ENCODE data around the gene CACNB4.
"Not testable (repeated sequence)": the region's sequence is repeated elsewhere in the genome, so short reads cannot be mapped to it uniquely, and the experiment has no call there.

The CACNB4 gene

DNA sequence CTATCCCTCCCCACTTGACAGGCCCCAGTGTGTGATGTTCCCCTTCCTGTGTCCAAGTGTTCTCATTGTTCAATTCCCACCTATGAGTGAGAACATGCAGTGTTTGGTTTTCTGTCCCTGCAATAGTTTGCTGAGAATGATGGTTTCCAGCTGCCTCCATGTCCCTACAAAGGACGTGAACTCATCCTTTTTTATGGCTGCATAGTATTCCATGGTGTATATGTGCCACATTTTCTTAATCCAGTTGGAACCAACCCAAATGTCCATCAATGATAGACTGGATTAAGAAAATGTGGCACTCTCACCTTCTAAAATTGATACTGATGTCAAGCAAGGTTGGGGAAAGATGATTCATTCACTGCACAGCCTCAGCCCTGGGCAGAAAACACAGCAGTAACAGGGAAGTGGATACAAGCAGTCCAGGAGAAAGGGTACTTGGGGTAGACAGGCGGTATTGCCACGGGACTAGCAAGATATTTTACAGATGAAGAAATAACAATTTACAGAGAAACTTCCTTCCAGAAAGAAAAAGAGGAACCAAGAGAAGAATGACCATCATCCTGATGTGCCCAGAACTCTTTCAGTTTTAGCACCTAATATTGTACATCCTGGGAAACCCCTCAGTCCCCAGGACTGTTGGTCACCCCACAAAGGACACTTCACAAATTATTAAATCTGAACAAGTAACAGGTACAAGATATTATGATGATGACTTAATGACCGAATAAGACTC lies 68.1 kb downstream of the CACNB4 start:
- H3K9me3 Mint-ChIP-seq; H3K4me3 Mint-ChIP-seq; H3K27me3 Mint-ChIP-seq; H3K4me1 Mint-ChIP-seq (ENCODE audit: low read depth); H3K36me3 Mint-ChIP-seq (ENCODE audit: low read depth); DNase-seq; H3K27ac Mint-ChIP-seq: not testable (repeated sequence)

- Mint-ChIP-seq H3K27me3 (peaks cover 2% of the 10 kb centered on the region), H3K9me3 (no peaks in the 10 kb centered on the region)
Observed at GRCh38 chr2:152028182-152028862, 70.5 kb downstream of the CACNB4 start.

GRCh38 chr2:152025678-152026287 lies 73.1 kb downstream of the CACNB4 start:
- peak; percentile 86 for DNase-seq
- no peak overlapping the region for H3K27ac Mint-ChIP-seq
- H3K4me3 Mint-ChIP-seq: peak overlapping the region; percentile 69
- peaks cover 6% of the 10 kb centered on the region for H3K4me1 Mint-ChIP-seq (ENCODE audit: low read depth)
- H3K27me3 Mint-ChIP-seq: peaks cover 2% of the 10 kb centered on the region
- H3K36me3 Mint-ChIP-seq (ENCODE audit: low read depth): no peaks in the 10 kb centered on the region
- H3K9me3 Mint-ChIP-seq: no peaks in the 10 kb centered on the region

More at GRCh38 chr2:152028182-152028862, 70.5 kb downstream of the CACNB4 start:
- no peak overlapping the region for H3K4me3 Mint-ChIP-seq
- no peaks in the 10 kb centered on the region for H3K36me3 Mint-ChIP-seq (ENCODE audit: low read depth)
- H3K4me1 Mint-ChIP-seq (ENCODE audit: low read depth): peaks cover 6% of the 10 kb centered on the region
- H3K27ac Mint-ChIP-seq: no peak overlapping the region
- no peak for DNase-seq

- Mint-ChIP-seq H3K36me3 (ENCODE audit: low read depth) (no peaks in the 10 kb centered on the region), H3K4me1 (ENCODE audit: low read depth) (peaks cover 6% of the 10 kb centered on the region), H3K4me3 (no peak overlapping the region), H3K27me3 (peaks cover 9% of the 10 kb centered on the region), H3K27ac (no peak overlapping the region), H3K9me3 (no peaks in the 10 kb centered on the region)
- no peak for DNase-seq
Observed at GRCh38 chr2:152024477-152024876, 74.4 kb downstream of the CACNB4 start.

DNA sequence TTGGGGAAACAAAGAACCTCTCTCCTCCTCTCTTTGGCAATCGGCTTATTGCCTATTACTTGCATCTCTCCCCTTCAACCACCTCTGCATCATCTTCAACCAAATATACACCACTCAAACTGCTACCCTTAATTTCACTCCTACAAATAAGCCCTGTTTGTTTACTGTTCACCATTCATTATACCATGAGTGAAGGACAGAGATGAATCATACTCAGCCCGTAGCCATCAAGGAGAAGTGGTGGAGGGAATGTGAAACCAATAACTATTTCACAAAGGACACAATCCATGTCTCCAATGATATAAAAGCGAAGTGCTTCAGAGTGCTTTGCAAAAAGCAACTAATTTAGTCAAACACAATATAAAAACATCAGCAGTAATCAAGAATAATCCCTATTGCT lies 76.8 kb downstream of the CACNB4 start:
- Mint-ChIP-seq H3K4me3 (no peak overlapping the region), H3K36me3 (ENCODE audit: low read depth) (no peaks in the 10 kb centered on the region), H3K4me1 (ENCODE audit: low read depth) (peaks cover 6% of the 10 kb centered on the region), H3K27me3 (peaks cover 16% of the 10 kb centered on the region), H3K27ac (no peak overlapping the region), H3K9me3 (no peaks in the 10 kb centered on the region)
- no peak for DNase-seq

GRCh38 chr2:152021001-152021400 lies 77.8 kb downstream of the CACNB4 start:
- H3K27me3 Mint-ChIP-seq: peaks cover 16% of the 10 kb centered on the region
- H3K27ac Mint-ChIP-seq; H3K4me3 Mint-ChIP-seq; DNase-seq; H3K4me1 Mint-ChIP-seq (ENCODE audit: low read depth); H3K36me3 Mint-ChIP-seq (ENCODE audit: low read depth); H3K9me3 Mint-ChIP-seq: not testable (repeated sequence)

DNA sequence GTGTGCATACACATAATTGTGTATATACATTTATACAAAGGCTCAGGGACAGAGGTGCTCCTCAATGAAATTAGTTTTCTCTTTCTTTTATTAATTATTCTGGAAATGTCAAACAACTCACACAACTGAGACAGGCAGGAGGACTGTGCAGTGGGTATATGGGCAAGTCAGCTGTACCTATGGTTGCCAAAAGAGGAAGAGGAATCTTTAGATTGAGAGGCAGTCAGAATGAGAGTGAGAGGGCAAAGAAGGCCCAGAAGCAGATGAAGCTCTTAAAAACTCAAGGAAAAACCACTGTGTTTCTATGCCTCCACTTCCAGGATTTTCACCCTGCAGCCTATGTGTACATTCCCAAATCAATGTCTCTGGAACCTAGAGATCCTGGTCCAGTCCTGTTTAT lies 79.1 kb downstream of the CACNB4 start:
- no peaks in the 10 kb centered on the region for H3K9me3 Mint-ChIP-seq
- DNase-seq: no peak

GRCh38 chr2:152016181-152017120 lies 82.4 kb downstream of the CACNB4 start:
- H3K4me1 Mint-ChIP-seq (ENCODE audit: low read depth): no peaks in the 10 kb centered on the region
- no peak overlapping the region for H3K27ac Mint-ChIP-seq
- H3K9me3 Mint-ChIP-seq: no peaks in the 10 kb centered on the region
- no peak overlapping the region for H3K4me3 Mint-ChIP-seq
- peaks cover 16% of the 10 kb centered on the region for H3K27me3 Mint-ChIP-seq
- H3K36me3 Mint-ChIP-seq (ENCODE audit: low read depth): no peaks in the 10 kb centered on the region
- DNase-seq: no peak

More for the DNA sequence above, 79.1 kb downstream of the CACNB4 start:
- H3K36me3 Mint-ChIP-seq (ENCODE audit: low read depth): no peaks in the 10 kb centered on the region
- peaks cover 16% of the 10 kb centered on the region for H3K27me3 Mint-ChIP-seq
- H3K4me3 Mint-ChIP-seq: no peak overlapping the region
- H3K4me1 Mint-ChIP-seq (ENCODE audit: low read depth): no peaks in the 10 kb centered on the region
- no peak overlapping the region for H3K27ac Mint-ChIP-seq

- H3K4me1 Mint-ChIP-seq (ENCODE audit: low read depth): no peaks in the 10 kb centered on the region
- DNase-seq: no peak
- H3K27ac Mint-ChIP-seq: no peak overlapping the region
- H3K27me3 Mint-ChIP-seq: peaks cover 16% of the 10 kb centered on the region
- no peaks in the 10 kb centered on the region for H3K9me3 Mint-ChIP-seq
- no peak overlapping the region for H3K4me3 Mint-ChIP-seq
- no peaks in the 10 kb centered on the region for H3K36me3 Mint-ChIP-seq (ENCODE audit: low read depth)
Observed at GRCh38 chr2:152015552-152015951, 83.3 kb downstream of the CACNB4 start.

- no peak for DNase-seq
- no peaks in the 10 kb centered on the region for H3K36me3 Mint-ChIP-seq (ENCODE audit: low read depth)
- no peaks in the 10 kb centered on the region for H3K9me3 Mint-ChIP-seq
- H3K4me3 Mint-ChIP-seq: no peak overlapping the region
- no peaks in the 10 kb centered on the region for H3K4me1 Mint-ChIP-seq (ENCODE audit: low read depth)
- H3K27me3 Mint-ChIP-seq: peaks cover 3% of the 10 kb centered on the region
- H3K27ac Mint-ChIP-seq: no peak overlapping the region
Observed at GRCh38 chr2:152012697-152013096, 86.1 kb downstream of the CACNB4 start.

- H3K9me3 Mint-ChIP-seq: no peaks in the 10 kb centered on the region
- H3K4me1 Mint-ChIP-seq (ENCODE audit: low read depth): no peaks in the 10 kb centered on the region
- H3K36me3 Mint-ChIP-seq (ENCODE audit: low read depth): no peaks in the 10 kb centered on the region
- H3K27me3 Mint-ChIP-seq: peaks cover 3% of the 10 kb centered on the region
- H3K4me3 Mint-ChIP-seq: no peak overlapping the region
- no peak for DNase-seq
- H3K27ac Mint-ChIP-seq: no peak overlapping the region
Observed at GRCh38 chr2:152011724-152012123, 87.1 kb downstream of the CACNB4 start.

DNA sequence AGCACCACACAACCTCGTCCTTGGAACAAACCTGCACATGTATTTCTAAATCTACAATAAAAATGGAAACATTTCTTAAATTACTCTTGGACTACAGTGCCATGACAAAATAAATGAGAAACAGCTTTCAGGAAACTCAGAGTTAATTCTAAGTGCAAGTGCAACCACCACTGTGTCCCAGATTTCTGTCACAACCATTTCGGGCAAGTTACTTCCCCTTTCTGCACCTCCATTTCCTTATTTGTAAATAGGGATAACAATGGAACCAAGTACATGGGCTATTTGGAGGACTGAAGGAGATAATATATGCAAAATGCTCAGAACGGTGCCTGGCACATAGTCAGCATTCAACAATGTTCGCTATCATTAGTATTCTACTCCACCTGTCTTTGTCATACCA lies 93.2 kb downstream of the CACNB4 start:
- peaks cover 3% of the 10 kb centered on the region for H3K27me3 Mint-ChIP-seq
- DNase-seq: no peak
- no peak overlapping the region for H3K4me3 Mint-ChIP-seq
- H3K9me3 Mint-ChIP-seq: no peaks in the 10 kb centered on the region
- H3K4me1 Mint-ChIP-seq (ENCODE audit: low read depth): peaks cover 12% of the 10 kb centered on the region
- H3K27ac Mint-ChIP-seq: no peak overlapping the region
- H3K36me3 Mint-ChIP-seq (ENCODE audit: low read depth): no peaks in the 10 kb centered on the region

GRCh38 chr2:152003283-152003682 lies 95.6 kb downstream of the CACNB4 start:
- not testable (repeated sequence) for H3K36me3 Mint-ChIP-seq (ENCODE audit: low read depth); H3K27ac Mint-ChIP-seq; DNase-seq; H3K4me3 Mint-ChIP-seq; H3K27me3 Mint-ChIP-seq; H3K9me3 Mint-ChIP-seq
- peaks cover 12% of the 10 kb centered on the region for H3K4me1 Mint-ChIP-seq (ENCODE audit: low read depth)

GRCh38 chr2:151999053-151999452 lies 99.8 kb downstream of the CACNB4 start:
- peaks cover under 1% of the 10 kb centered on the region for H3K4me1 Mint-ChIP-seq (ENCODE audit: low read depth)
- H3K9me3 Mint-ChIP-seq: no peaks in the 10 kb centered on the region
- H3K27ac Mint-ChIP-seq: no peak overlapping the region
- peak; percentile 48 for DNase-seq
- H3K4me3 Mint-ChIP-seq: no peak overlapping the region
- no peaks in the 10 kb centered on the region for H3K27me3 Mint-ChIP-seq
- no peaks in the 10 kb centered on the region for H3K36me3 Mint-ChIP-seq (ENCODE audit: low read depth)

Measured in activated T-cell treated with anti-CD3 and anti-CD28 coated beads, Interleukin-2, amount 50 U/mL, for 24 hours (primary cell).